Amniotic epithelial cell (primary cell): ENCODE results near the gene SLC36A2.
A peak's percentile ranks its signal among the peaks of the same experiment; 100 is the strongest.
"Not testable (repeated sequence)": the region's sequence is repeated elsewhere in the genome, so short reads cannot be mapped to it uniquely, and the experiment has no call there.

Experiments
- DNase-seq: peaks from one replicate; pipeline ENCODE4 v3.0.0-alpha.2; 2010; ENCODE audit warnings: low read depth

The SLC36A2 gene

DNA sequence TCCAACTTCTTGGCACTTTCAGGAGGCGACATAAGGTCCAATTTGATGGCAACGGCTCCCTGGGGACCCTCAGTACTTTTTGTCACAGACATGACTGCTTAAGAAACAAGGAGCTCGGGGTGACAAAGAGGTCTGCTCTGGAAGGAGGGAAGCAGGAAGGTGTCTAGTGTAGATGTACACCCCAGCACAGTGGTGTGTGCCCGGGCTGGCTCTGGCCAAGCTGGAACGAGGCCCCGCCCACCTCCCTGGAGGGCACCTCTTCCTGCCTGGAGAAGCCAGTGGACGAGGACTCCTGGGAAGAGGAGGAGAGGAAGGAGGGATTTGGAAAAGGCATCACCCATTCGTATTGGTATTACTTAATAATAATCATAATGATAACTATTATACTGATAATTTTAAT is at the start of gene SLC36A2:
Gene SLC36A2 (minus strand): TSS at position 191 of the 400 bp plus-strand sequence. CDS start 99 bp downstream, at position 92.
- DNase-seq, result no peak

DNA sequence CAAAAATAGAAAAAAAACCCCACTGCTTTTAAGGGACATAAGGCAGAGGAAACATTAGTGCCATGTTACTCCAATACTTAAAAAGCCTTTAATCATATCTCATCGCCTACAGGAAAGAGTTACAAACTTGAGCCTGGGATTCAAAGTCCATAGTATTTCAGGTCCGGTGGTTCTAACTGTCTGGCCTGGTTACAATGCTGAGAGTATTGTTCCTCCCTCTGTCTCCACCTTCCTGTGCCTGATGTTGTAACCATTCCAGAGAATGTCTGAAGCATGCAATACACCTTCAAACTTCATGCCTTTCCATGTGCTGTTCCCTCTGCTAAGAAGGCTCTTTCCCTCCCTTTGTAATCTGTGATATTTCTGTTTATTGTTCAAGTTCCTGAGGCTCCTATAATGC is 41.6 kb upstream of the SLC36A2 start:
- DNase-seq, result no peak

DNA sequence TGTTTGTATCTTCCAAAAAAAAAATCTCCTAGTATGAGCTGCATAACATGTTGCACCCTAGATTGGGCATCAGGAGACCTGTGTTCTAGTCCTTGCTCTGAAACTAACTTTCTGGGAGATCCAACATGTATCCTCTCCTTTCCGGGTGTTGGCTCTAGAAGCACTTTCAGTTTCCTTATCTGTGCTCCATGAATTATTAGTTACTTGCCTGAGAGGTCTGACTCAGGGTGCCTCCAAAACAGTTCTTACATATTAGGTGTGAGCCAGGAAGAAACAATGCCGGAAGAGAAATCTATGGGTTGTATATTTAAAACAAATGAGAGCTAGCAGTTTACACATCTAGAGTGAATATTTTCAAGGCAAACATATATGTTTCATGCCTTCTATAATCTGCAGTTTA is 36.7 kb upstream of the SLC36A2 start:
- peak; percentile 61 for DNase-seq

DNA sequence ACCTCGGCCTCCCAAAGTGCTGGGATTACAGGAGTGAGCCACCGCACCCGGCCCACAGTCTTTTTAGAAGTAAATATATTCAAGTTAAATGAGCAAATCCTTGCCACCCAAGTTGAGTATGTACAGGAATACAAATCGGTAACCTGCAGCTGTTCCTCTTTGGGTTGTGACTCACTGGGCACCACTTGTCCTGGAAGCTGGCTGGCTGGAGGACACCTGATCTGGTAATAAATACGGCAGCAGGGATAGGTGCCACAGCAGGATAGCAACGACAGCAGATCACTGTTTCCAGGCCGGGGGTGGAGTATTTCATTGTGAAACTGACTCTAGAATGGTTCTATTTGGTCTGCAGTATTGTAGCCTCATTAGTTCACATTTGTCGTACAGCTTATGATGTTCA is 35.7 kb upstream of the SLC36A2 start:
- DNase-seq, result no peak

DNA sequence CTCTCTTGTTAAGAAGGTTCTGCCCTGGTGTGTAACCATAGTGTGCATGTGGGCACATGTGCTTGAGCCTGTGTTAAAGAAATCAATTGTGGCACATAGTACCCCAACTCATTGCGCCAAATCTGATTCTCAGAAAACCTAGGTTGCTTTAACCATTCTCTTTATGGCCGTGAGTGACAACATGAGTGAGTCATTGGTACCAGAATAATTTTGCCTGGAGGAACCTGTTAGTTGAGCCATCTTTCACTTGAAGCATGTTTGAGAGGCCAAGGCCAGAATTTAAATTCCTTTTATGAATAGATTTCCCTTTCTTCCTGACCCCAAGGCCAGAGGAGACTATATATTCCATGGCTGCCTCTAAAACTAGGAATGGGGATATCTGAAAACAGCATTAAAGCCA is 35.2 kb upstream of the SLC36A2 start:
- DNase-seq, result no peak

DNA sequence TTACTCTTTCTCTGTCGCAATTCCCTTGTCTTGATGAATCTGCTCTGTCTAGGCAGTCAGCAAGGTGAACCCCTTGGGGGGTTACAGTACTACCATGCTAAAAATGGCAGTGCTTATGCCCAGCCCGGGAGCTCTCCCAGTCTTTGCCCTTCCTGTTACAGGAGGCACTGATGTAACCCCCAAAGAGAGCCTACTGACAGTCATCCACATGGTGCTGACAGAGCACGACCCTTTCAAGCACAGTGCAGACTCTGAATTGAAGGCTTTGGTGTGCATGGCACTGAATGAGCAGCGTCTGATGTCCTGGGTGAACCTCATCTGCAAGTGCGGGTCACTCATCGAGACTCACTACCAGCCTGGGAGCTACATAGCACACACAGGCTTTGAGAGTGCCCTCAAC is 34.5 kb upstream of the SLC36A2 start:
- no peak for DNase-seq

DNA sequence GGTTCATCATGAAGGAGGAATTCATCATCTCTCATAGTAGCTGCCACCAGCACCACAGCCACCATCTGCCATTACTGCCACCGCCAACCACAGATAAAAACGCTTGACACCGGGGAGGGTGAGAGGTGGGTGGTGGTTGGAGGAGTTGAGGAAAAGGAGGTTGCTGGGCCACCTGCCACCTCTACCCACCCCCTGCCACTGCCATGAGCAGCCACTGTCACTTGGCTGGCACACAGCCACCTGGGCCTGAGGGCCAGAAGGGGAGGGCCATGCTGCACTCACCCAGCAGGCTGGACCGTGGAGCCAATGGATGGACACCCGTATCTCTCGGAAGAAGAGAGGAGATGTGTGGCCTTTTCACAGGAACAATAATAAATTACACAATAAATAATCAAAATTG is 31.3 kb upstream of the SLC36A2 start:
- no peak for DNase-seq

DNA sequence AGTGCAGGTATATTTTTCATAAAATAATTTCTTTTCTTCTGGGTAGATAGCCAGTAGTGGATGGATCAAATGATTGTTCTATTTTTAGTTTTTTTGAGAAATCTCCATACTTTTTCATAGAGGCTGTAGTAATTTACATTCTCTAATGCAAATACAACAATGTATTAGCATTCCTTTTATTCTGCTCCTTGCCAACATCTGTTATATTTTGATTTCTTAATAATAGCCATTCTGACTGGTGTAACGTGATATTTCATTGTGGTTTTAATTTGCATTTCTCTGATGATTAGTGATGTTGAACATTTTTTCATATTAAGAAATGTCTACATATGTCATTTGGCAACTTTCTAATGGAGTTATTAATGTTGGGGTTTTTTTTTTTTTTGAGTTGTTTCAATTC is 27.2 kb upstream of the SLC36A2 start:
- DNase-seq, result no peak

DNA sequence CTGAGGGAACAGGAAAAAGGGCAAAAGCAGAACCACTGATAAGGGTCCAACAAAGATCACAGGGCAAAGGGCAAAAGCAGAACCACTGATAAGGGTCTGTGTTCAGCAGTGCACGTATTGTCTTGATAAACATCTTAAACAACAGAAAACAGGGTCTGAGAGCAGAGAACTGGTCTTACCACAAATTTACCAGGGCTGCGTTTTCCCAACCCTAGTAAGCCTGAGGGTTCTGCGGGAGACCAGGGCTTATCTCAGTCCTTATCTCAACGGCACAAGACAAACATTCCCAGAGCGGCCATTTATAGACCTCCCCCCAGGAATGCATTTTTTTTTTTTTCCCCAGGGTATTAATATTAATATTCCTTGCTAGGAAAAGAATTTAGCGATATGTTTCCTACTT is 19.7 kb upstream of the SLC36A2 start:
- not testable (repeated sequence) for DNase-seq

DNA sequence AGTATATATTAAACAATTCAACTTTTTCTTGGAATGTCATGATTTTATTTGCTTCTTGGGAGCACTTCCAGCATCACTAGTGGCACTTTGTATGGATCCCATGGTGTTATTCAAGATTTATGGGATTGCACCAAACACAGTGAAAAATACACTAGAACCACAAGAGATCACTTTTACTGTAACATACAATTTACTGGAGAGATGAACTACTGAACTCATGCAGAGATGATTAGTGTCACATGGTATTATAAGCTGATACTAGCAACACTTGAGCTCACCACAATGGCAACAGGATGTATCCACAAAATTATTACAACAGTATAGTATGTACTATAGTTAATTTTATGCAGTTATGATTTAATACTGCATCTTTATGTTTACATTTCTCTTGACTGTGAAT is 16.3 kb upstream of the SLC36A2 start:
- DNase-seq, result no peak

DNA sequence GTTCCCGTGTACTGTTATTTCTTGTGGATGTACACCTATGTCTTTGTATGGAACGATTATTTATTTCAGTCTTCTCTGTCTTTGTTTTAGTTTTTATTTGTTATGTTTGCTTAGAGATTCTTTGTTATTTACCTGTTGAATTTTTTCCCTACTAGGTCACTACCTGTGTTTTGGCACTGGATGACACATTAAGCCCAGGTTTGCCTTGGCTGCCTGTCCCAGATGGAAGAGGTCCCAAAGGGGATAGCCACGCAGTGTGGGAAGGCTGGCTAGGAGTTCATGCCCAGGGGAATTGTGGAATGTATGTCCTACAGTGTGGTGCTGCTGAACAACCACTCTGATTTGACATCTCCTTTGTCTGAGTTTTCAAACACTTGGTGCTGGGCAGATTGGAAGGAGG is 15.6 kb upstream of the SLC36A2 start:
- no peak for DNase-seq

DNA sequence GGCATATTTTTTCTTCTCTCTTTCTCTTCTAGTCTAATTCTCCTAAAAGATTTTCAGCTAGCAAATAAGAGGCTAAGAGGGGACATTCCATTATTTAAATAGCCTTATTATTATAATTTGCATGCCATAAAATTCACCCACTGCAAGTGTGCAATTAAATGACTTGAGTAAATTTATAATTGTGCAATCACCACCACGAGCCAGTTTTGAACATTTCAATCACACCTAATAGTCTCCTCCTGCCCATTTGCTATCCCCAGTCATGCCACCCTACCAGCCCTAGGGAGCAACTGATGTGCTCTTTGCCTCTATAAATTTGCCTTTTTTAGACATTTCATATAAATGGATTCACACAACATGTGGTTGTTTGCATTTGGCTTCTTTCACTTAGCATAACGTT is 12.0 kb upstream of the SLC36A2 start:
- DNase-seq, result no peak

DNA sequence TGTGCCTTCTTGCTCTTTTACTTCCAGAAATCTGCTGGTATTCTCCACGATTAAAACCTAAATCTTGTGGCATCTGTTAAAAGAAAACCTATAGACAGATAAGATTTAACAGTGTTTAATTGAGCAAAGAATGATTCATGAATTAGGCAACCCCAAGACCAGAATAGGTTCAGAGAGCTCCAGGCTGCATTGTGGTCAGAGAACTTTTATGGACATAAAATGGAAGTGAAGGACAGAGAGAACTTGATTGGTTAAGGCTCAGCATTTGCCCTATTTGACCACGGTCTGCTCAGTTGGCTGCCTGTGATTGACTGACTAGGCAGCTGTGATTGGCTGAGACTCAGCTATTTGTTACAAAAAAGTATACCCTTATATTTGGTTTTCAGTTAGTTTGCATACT is 10.4 kb upstream of the SLC36A2 start:
- DNase-seq, result peak; percentile 27

DNA sequence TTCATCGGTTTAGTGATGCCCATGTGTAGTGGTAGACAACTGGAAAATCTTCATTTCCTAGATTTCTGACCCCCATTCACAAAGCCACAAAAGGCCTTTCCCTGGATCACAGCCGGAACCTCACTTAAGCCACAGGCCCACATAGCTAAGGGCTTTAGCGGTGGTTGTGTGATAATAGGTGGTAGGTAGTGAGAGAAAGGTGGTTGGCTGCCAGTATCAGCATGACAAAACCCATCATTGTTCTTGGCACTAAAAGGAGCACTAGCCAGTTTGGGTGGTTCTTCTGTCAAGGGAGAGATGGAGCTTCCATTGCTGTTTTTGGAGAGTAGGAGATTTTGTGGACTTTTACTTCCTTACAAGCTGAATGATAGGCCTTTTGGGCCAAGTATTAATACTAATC is 9.7 kb upstream of the SLC36A2 start:
- DNase-seq, result no peak

DNA sequence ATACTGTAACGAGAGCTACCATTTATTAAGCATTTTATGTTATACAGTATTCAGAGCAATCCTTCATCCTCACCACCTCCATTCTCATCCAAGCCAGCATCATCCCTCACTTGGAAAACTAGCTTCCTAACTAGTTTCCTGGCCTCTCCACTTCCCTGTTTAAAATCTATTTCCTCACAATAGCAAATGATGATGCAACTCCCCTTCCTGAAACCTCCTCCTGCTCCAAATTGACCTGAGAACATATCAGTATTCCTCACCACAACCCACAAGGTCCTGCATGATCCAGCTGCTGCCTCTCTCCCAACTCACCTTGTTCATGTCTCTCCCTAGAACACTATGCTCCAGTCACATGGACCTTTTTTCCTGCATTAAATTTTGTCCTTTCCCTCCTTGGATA is 4.3 kb upstream of the SLC36A2 start:
- peak; percentile 7 for DNase-seq

DNA sequence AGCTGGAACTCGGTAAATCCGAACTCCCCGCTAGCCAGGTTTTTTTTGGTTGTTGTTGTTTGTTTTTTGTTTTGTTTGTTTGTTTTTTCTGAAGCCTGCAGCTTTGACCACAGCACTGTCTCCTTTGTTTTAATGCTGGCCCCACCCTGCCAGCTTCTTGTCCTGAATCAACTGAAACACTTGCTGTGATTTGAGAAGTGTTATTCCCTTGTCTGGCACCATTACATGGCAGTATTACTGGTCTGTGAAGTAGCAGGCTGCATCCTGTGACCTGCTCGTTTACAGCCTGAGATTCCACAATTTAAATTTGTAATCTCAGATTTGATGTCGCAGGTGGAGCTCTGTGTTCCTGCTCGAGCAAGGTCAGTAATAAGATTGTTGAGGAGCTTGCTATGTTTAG is 1.4 kb upstream of the SLC36A2 start:
- no peak for DNase-seq

DNA sequence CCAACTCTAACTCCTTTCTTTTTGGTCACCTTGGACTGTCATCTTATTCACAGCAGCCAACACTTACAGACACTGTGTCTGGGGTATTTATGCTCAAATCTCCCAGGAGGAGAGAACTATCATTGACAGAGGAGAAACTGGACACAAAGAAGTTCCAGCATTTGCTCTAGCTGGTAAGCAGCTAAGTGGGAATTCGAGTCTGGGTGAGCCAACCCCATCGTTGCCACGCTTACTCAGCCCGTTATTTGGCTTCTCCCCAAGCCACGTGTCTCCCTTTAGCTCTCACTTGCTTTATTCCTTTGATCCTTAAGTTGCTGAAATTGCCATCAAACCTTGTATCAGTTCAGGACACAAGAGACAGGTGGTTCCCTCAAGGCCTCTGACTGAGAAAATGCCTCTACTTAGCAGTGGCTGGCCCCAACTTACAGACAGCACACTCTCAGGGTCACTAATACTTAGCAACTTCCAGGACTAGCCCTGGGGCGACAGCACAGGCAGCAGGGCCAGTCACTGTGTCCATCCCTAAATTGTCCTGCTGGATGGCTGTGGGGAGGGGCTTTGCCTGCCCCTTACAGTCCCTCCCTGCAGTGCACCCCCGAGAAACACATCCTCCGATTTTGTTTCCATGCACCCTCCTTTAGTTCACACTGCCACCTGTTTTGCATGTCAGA is 1.4 kb downstream of the SLC36A2 start:
- no peak for DNase-seq

DNA sequence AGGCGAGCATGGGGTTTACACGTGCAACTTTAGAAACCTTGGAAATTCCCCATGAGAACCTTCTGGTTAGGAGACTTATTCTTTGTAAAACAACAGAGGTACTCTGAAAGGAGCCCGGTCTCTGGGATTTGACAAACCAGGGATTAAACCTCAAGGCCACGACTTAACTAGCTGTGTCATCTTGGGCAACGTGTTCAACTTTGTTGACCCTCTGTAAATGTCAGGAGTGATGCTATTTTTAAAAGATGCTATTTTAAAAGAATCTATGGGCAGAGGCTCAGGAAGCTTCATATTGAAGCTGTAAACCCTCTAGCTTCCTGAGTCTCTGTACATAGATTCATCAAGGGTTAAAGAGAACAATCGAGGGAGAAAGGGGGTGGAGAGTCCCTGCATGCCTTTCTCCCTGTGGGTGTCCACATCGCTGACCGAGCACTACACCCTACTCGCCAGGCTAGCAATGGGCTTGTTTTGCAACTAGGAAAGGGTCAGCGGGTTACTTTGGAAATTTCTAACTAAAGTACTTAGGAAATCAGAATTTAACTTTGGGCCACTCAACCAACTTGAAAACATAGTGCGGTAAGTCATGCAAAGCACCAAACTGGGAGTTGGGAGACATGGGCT is 2.1 kb downstream of the SLC36A2 start:
- DNase-seq, result no peak

DNA sequence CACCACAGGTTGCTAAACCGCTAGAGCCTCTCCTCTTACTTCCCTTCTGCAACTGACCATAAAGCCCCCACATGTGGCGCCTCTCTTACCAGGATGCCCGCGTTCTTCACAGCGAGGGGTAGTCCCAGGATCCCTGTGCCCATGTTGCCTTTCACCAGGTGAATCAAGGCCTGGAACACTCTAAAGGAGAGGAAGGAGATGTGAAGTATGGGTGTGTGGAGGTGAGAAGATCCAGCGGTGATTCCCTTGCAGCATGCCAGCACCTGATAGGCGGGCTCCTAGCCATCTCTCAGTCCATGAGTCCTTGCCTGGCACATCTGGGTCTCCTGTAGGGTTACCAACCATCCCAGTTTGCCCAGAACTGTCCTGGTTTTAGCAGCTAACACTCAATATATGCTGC is 3.3 kb downstream of the SLC36A2 start:
- no peak for DNase-seq

DNA sequence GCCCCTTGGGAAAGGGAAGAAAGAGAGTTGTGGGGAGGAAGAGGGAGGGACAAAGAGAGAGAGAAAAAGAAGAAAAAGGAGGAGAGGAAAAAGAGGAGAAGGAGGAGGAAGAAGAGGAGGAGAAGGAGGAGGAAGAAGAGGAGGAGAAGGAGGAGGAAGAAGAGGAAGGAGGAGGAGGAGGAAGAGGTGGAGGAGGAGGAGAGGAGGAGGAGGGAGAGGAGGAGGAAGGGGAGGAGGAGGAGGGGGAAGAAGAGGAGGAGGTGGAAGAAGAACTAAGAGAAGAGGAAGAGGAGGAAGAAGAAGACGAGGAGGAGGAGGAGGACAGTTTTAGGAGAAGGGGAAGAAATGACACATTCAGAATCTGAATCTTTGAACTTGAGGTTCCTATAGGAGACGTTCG is 7.4 kb downstream of the SLC36A2 start:
- no peak for DNase-seq

DNA sequence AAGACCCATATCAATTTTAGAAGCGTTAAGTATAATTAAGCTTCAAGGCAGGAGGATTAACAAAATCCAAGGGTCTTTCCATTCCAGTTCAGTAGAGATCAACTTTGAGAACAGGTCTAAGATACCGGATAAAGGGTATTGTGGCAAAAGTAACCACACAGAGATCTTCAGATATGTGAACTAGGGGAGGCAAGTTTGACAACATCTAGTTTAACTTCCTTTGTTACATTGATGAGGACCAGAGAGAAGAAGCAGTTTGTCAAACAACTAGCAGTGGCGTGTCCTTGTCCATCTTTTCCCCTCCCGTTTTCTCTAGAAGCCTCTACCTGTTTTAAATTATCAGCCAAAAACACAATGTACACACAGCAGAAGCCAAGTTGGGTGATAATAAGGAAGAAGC is 8.6 kb downstream of the SLC36A2 start:
- DNase-seq, result no peak

DNA sequence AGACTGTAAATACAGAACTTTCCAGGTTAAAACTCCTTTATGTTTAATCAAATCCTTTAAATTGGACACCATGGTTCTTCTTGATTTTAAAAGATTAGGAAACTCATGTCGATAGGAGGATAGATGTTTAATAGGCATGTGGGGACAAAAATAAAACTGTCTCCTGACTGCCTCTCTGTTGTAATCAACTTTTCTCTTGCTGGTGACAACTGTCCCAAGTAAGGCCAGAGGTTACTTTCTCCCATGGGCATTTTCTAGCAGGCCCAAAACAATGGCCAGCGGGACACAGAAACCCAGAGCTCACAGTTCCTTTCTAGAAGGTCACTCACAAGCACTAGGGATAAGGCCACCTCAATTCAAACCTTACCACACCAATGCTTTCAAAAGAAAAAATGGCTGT is 14.5 kb downstream of the SLC36A2 start:
- no peak for DNase-seq

DNA sequence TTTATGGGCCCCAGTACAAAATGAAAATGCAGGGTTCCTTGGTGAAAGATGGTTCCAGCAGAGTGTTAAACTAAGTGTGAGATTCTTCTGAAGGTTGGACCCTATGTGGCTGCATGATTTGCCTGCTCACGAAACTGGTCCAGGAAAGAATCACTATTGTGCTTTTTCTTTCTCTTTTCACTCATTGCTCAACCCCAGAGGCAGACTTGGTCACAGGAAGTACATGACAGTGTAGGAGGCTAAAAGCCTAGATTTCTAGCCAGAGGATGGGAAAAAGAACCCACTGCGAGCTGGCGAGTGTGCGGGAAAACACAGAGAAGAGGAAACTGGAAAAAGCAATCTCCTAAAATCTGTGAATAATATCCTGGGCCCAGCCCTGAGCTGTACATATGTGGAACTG is 18.6 kb downstream of the SLC36A2 start:
- no peak for DNase-seq

DNA sequence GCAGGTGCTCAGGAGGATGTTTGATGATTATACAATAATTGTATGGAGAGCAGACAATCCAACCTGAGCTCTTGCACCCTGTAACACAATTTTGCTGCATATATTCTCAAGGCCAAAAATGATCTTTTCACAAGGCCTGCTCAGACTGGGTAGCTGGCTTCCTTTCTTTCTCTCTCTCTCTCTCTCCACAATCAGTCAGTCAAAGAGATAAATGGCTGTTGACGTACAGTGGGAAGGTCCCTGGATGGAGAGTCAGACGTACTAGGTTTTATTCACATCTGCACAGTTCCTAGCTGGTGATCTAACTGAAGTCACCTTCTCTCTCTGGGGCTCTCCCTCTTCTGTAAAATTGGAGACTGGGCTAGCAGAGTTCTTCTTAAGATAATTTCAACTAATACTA is 19.8 kb downstream of the SLC36A2 start:
- DNase-seq, result no peak
